CD4-positive, alpha-beta T cell treated with Interleukin-10 for 1 hour (primary cell): ENCODE measurements around the gene KRTAP12-3.
"Not testable (repeated sequence)": the region's sequence is repeated elsewhere in the genome, so short reads cannot be mapped to it uniquely, and the experiment has no call there.

Source experiments
- DNase-seq: peaks from one replicate; pipeline ENCODE4 v3.0.0-alpha.2; 2020

KRTAP12-3 gene

DNA sequence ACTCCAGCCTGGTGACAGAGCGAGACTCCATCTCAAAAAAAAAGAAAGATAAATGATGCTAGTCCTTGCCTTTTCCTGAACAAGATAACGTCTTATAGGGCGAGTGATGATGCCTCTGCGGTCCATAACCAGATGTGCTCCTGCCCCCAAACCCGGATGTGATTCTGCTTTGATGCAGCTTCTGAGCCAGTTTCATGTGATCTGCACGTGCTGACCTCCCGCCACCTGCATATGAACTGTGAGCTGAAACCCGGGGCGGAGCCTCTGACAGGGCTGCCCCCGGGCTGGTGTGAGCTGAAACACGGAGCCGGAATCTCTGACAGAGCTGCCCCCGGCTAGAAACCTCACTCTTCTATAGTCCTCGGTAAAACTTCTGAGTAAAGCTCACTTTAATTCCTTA lies 4.6 kb upstream of the KRTAP12-3 start:
- no peak for DNase-seq

DNA sequence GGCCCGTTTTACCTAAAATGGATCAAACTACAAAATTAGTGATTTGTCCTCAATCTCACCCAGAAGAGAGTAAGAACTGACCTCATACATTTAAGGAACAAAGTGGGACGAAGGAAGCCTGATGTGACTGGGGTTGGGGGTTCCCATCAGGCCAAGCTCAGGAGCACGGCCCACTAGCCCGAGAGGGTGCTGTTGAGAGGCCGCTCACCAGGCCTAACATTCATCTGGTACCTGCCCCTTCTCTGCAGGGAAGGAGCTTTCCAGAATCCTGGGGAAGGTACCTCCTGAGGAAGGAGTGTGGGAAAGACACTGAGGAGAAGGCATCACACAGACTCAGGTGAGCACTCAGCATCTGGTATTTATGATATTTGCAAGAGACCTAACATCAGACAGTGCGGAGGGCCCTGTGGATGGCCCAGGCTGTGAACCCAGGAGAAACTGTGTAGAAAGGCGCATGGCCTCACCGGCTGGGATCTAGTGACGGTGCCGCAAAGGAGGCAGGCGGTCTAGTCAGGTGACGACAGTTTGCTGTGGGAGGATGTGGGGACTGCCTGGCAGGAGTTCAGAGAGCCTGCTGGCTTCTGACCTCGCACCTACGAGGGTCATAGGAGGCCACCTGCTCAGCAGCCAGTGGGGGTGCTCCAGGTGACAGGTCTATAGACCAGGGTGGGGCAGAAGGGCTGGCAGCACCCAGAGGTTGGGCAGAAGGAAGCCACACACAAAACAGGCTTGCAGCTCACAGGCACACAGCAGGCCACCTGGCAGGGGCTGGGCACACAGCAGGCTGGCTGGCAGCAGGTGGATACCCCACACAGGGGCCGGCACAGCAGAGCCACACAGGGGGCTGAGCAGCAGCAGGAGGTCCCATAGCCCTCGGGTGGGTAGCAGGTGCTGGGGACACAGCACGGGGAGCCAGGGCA lies 3.8 kb upstream of the KRTAP12-3 start:
- DNase-seq, result peak; percentile 79

DNA sequence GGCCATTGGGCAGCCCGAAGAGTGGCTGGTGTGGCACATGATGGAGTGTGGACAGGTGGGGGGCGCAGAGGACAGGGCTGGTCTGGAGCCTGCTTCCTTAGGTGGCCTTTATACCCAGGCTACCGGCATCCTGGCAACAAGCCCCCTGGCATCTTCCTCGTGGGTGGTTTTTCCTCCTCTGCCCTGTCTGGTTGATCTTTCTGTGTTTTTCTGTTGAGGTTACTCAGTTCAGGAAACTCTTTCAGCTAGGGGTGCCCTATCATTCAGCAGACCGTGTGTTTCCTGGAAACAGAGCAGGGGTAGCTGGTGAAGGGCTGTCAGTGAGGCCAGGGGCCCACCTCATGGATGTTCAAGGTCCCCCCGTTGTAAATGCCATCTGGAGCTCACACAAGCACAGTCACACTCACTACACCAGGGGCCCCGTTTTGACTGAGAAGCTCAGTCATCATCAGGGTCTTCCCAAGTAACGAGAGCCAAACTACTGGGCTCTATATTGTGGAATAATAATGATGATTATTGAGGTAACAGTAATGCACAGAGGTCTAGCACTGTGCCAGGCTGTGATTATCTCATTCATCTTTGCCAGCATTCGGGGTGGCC lies 3.1 kb upstream of the KRTAP12-3 start, which contains the start of gene KRTAP12-4:
TSS of gene KRTAP12-4 (minus strand) at position 84 of the 600 bp plus-strand sequence. CDS start at position 39, 45 bp downstream.
- DNase-seq, result peak; percentile 24

DNA sequence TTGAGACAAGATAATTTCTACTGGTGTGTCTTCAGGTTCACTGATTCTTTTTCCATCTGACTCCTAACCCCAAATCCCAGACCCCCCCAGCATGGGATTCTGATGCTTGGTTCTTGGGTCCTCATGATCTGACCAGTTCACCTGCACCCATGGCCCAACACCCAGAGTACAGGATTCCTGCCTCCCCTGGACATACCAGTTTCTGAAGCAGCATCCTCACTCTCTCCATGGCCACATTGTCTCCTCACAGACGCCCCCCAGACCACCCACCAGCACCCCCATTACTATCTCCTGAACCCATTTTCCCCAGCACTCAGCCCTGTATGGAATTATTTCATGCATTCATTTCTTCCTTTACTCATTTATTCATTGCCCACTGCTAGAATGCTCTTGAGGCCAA lies 864 bp upstream of the KRTAP12-3 start:
- no peak for DNase-seq

DNA sequence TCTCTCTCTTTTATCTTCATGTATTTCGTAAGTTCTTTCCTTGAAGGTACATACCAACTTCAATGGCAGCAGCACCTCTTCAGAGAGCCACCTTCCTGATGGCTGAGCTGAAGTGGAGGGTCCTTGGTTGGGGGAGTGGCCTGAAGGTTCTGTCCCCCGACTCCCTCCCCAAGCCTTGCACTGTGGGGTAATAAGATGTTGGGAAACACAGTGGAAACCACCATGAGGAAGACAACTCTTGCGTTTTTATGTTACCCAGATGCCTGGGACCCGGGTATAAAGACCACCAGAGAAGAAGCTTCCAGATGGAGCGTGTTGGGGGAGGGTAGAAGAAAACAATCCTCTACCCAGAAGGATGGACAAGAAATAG lies 794 bp downstream of the KRTAP12-3 start:
- no peak for DNase-seq

DNA sequence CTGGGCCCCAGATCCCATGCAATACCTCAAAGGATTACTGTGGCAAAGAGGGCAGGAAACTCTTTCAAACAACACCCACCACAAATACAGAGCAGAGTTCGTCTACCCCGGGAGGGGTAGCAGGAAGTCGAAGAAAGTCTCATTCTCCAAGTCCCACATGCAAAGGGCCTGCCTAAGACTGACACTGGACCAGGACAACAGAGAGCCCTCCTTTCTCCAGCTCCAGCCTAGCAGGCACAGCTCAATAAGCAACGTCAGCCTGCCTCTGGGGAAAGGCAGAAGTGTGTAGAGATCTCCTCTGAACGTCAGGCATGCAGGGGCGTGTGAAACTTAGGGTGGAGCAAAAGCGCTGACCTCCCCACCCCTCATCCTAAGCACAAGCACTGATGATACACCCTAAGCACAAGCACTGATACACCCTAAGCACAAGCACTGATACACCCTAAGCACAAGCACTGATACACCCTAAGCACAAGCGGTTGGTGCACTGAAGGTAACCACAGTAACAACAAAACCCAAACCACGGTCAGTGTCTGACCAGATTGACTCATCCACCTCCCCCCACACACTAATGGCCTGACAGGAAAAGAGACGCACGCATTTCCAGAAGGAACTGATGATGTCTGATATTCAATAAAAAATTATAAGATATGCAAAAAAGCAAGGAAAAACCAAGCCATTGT lies 1.3 kb downstream of the KRTAP12-3 start:
- DNase-seq, result peak; percentile 43

DNA sequence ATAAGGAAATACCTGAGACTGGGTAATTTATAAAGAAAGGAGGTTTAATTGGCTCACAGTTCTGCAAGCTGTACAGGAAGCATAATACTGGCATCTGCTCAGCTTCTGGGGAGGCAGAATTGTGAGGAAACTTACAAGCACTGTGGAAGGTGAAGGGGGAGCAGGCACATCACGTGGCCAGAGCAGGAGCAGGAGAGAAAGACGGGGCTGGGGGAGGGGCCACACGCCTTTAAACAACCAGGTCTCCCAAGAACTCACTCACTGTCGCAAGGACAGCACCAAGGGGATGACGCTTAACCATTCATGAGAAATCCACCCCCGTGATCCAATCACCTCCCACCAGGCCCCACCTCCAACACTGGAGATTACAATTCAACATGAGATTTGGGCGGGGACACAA lies 3.8 kb downstream of the KRTAP12-3 start:
- not testable (repeated sequence) for DNase-seq

DNA sequence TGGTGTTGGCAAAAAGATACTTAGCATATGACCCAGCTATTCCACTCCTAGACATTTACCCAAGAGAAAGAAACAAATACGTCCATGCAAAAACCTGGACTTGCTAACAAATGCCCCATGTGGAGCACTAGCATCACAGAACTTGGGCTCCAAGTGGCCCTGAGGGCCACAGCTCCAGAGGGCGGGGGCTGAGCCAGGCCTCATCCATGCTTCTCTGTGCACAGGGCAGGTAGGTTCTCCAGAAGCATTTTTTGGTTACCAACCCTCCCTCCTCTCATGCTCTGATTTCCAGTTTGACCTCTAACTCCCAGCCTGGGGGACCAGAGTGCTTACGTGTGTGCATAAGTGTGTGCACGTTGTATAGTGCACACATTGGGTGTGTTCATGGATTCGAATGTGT lies 7.0 kb downstream of the KRTAP12-3 start:
- DNase-seq, result no peak

DNA sequence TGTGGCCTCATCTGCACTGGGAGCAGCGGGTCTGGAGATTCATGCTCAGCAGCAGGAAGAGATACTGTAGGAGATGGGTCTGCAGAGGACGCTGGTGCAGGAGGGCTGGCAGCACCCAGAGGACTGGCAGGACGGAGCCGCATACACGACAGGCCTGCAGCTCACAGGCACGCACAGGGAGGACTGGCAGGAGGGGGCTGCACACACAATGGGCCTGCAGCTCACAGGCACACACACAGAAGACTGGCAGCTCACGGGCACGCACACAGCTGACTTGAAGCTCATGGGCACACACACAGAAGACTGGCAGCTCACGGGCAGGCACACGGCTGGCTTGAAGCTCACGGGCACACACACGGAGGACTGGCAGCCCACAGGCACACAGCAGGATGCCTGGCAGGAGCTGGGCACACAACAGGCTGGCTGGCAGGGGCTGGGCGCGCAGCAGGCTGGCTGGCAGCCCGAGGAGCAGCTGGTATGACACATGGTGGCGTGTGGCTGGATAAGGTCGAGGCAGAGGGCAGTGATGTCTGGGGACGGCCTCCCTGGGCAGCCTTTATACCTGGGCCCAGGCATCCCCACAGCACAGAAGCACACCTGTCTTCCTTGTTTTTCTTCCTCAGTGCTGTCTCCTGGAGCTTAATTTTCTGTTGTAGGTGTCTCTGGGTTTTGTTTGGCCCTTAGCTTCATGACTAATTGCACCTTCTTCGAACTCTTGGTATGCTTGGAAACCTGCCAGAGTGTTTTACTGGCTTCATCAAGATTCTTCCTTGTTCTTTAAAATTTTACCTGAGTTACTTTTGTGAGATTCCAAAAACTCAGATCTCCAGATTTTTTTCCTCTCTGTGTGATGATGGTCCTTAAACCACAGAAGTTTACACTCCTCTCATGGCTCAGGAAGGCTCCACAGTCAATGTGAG lies 8.9 kb downstream of the KRTAP12-3 start, which contains the start of gene KRTAP12-2:
TSS of gene KRTAP12-2 (minus strand) at position 527 of the 920 bp plus-strand sequence. CDS start at position 486, 41 bp downstream.
- DNase-seq, result no peak

DNA sequence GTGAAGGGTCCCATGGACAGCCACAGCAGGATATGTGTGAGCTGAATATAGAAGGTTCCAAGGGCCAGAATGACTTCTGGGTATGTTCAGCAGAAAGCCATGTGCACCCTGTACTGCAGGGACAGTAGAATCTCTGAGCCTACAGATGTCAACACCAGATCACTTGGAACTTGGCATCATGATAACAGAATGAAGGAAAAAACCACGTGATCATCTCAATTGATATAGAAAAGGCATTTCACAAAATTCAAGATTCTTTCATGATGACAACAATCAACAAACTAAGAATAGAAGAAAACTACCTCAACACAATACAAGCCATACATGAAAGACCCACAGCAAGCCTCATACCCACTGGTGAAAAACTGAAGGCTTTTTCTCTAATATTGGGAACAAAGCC lies 9.9 kb downstream of the KRTAP12-3 start:
- DNase-seq, result no peak

DNA sequence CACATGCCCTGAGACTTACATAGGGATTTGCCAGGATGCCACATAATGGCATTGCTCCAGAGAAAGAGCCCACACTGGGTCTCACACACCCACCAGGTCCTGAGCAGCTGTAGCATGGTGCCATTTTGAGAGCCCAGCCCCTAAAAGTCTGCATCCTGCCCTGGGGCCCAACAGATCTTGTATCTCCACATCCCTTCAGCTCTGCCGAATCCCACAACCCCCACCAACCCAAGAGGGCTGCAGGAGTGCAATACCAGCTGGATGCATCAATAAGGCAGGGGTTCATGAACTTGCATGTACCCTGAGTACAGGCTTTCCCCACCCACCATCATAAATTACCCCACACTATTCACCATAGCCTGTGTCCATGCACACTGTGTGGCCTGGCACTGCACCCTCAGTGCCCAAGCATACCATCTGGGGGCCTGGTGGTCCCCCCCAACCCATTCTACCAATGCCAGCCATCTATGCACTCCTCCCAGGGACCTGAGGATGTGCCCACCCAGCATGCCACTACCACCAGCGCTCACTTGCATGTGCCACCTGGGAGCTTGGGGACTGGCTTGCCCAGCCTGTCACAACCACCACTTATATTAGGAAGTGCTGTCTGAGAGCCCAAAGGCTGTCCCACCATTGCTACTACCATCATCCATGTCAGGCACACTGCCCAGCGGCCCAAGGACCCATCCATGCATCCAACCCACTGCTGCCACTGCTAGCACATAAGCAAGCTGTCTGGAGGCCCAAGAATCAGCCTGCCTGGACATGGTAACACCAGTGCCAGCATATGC lies 13.1 kb downstream of the KRTAP12-3 start:
- no peak for DNase-seq

DNA sequence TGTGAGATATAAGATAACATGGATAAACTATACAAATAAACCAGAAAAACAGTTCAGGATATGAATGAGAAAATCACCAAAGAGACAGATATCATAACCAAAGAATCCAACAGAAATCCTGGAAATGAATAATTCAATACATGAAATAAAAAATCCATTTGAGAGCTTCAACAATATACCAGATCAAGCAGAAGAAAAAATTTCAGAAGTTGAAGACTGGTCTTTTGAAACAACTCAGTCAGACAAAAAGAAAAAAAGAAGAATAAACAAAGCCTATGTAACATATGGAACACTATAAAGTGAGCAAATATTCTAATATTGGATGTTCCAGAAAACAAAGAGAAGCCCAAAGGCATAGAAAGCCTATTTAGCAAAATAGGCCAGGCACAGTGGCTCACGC lies 14.2 kb downstream of the KRTAP12-3 start:
- DNase-seq, result no peak

DNA sequence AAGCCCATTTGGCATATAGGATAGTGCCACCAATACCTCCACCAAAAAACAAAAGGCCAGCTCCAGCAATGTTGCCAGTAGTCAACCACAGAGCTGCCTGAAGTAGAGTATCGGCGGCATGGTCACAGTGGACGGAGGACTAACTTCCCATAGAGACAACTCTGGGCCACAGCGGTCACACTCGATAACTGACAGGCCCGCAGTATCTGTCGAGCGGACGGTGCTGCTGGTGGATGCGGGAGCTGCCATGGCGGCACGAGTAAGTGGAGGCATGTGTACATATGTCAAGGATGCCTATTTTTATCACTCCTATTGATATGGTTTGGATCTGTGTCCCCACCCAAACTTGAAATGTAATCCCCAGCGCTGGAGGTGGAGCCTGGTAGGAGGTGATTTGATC lies 20.1 kb downstream of the KRTAP12-3 start:
- no peak for DNase-seq

DNA sequence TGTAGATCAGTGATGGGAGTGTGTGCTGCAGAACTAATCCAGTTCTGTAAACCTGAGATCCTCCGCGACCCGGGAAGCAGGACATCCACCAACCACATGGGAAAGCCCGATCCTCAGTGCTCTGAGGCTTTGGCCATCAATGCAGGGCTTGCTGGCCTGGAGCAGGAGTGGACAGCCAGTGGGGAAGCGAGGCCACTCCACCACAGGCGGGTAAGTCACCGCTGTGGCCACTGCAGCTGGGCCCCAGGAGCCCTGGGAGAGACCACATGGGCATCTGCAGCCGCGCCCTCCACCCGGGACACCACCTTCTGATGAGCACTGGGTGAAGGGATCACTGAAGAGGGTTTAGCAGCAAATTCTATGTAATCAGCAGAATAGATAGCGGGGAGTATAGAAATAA lies 23.4 kb downstream of the KRTAP12-3 start:
- no peak for DNase-seq

DNA sequence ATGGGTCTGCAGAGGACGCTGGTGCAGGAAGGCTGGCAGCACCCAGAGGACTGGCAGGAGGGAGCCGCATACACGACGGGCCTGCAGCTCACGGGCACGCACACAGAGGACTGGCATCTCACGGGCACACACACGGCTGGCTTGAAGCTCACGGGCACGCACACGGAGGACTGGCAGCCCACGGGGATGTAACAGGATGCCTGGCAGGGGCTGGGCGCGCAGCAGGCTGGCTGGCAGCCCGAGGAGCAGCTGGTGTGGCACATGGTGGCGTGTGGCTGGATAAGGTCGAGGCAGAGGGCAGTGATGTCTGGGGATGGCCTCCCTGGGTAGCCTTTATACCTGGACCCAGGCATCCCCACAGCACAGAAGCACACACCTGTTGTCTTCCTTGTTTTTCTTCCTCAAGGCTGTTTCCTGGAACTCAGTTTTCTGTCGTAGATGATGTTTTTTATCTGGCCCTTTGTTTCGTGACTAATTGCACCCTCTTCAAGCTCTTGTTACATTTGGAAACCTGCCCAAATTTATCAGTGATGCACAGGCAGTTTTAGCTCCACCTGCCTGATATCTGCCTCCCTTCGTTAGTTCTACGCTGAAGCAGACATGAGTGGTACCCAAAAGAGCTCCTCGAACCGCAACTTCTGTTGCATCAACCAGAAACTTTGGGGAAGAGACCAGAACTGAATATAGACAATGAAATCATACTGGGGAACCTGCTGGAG lies 24.3 kb downstream of the KRTAP12-3 start, which contains the start of gene KRTAP12-1:
TSS of gene KRTAP12-1 (minus strand) at position 303 of the 719 bp plus-strand sequence. CDS start at position 263, 40 bp downstream.
- no peak for DNase-seq

DNA sequence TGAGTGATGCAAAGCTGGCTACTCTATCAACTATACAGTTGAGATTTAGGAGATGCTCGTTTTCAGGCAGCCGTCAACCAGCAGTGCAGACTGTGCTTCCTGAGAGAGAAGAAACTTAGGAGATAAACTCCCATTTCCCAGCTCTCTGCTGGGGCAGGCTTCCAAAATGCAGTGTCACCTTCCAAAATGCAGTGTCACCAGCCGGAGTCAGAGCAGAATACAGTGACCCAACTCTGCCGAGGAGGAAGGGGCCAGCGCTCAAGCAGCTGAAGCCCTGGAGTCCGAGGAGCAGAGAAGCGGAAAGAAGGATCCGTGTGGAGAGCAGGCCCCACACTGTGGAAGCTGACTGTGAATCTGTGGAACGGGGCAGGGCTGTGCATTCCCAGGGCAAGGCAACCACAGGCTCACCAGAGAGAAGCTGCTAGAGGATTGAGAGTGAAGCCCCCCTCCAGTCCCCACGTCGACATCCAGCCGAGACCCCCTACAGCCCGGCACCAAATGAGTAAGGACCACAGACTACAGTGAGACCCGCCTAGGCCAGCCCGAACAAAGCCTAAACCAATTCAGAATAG lies 24.9 kb downstream of the KRTAP12-3 start:
- no peak for DNase-seq

DNA sequence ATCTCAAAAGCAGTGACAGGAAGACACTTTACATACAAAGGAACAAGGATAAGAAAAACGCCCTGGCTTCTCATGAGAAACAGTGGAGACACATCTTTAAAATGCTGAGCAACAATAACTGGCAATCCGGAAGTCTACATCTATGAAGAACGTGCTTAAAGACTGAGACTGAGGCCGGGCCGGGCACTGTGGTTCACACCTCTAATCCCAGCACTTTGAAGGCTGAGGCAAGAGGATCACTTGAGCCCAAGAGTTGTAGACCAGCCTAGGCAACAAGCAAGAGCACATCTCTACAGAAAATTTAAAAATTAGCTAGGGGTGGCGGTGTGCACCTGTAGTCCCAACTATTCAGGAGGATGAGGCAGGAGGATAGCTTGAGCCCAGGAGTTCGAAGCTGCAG lies 26.3 kb downstream of the KRTAP12-3 start:
- DNase-seq, result no peak

DNA sequence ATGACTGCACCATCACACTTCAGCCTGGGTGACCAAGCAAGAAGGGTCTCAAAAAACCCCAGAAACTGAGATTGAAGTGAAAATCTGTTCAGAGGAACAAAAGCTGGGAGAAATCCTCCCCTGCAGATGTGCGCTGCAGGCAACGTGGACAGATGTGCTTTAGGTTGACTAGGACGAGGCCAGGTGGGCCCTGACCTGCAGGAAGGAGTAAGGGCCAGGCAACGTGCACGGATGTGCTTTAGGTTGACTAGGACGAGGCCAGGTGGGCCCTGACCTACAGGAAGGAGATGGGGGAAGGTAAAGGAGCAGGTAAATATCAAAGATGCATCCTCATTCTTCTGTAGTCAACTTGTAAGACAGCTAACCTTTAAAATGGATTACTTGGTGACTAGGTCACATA lies 26.8 kb downstream of the KRTAP12-3 start:
- no peak for DNase-seq

DNA sequence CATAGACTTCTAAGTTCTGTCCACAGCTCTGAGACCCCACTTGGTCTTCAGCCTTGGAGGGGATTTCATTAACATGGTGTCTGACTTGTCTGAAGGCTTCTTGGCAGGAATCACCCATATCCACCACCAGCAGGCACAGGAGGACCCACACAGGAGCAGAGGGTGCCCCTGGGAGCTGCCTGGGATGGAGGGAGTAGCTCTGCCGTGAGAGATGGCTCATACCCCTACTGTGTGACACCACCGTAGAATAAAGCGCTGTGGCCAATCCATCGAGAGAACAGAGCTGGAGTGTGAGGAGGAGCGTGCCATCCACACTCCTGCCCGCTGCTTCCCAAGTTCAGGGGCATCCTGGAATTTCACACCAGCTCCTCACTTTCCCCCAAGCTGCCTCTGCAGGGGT lies 27.3 kb downstream of the KRTAP12-3 start:
- not testable (repeated sequence) for DNase-seq
